WTC11 (cell line): ENCODE measurements around the gene ECHDC3. TPM values are rescaled to one million over a fixed set of nuclear protein-coding genes. Genes with fewer than 3 reads are reported as not detected.

Experiments
- ATAC-seq: fragments of 200-7000 bp; cut with Tn5 transposase; 2 replicates; pipeline ENCODE4 v1.10.0; 2021; ENCODE audit warnings: mild to moderate bottlenecking, moderate library complexity
- CTCF ChIA-PET: fragments of 300-600 bp; sonication (Branson Sonifier 250); formaldehyde crosslinking; loops from one replicate; lab custom pipeline; 2021; ENCODE audit warnings: antibody characterized with exemption; lab: Charles Lee
- POLR2A ChIA-PET: fragments of 350-600 bp; sonication (Branson Sonifier 250); formaldehyde crosslinking; loops from one replicate; lab custom pipeline; 2021; ENCODE audit warnings: antibody characterized with exemption; lab: Charles Lee
- DNase-seq: peaks from one replicate; pipeline ENCODE4 v3.0.0; 2021; ENCODE audit warnings: low spot score
- H3K27ac Mint-ChIP-seq: 2 replicates; pipeline ENCODE4 v1.8.0; 2021; ENCODE audit warnings: mixed read lengths
- H3K27me3 Mint-ChIP-seq: 2 replicates; pipeline ENCODE4 v1.8.0; 2021; ENCODE audit warnings: low read depth, mild to moderate bottlenecking, moderate library complexity, mixed read lengths
- H3K36me3 Mint-ChIP-seq: 2 replicates; pipeline ENCODE4 v1.8.0; 2021; ENCODE audit warnings: mixed read lengths
- H3K4me1 Mint-ChIP-seq: 2 replicates; pipeline ENCODE4 v1.8.0; 2022; ENCODE audit warnings: mixed read lengths
- H3K4me3 Mint-ChIP-seq: 2 replicates; pipeline ENCODE4 v1.8.0; 2021; ENCODE audit warnings: mild to moderate bottlenecking, moderate library complexity, mixed read lengths
- H3K9me3 Mint-ChIP-seq: 2 replicates; pipeline ENCODE4 v1.8.0; 2021; ENCODE audit warnings: mixed read lengths
- ATF6 ChIP-seq: sonication (generic); formaldehyde crosslinking; IDR thresholded peaks from 2 replicates; pipeline ENCODE4 v1.8.1; 2023; ENCODE audit warnings: mild to moderate bottlenecking, missing genetic modification reagents
- CBFB ChIP-seq: sonication (generic); formaldehyde crosslinking; IDR thresholded peaks from 2 replicates; pipeline ENCODE4 v1.8.1; 2022; ENCODE audit warnings: mild to moderate bottlenecking, low read depth, missing genetic modification reagents
- ESRRA ChIP-seq: sonication (generic); formaldehyde crosslinking; IDR thresholded peaks from 2 replicates; pipeline ENCODE4 v1.8.1; 2022; ENCODE audit warnings: mild to moderate bottlenecking, missing genetic modification reagents, borderline replicate concordance
- ETV6 ChIP-seq: sonication (generic); formaldehyde crosslinking; IDR thresholded peaks from 2 replicates; pipeline ENCODE4 v1.8.1; 2022; ENCODE audit warnings: mild to moderate bottlenecking, missing genetic modification reagents
- JUN ChIP-seq: sonication (generic); formaldehyde crosslinking; IDR thresholded peaks from 2 replicates; pipeline ENCODE4 v1.8.0; 2023; ENCODE audit warnings: mild to moderate bottlenecking, missing genetic modification reagents
- NR2C2 ChIP-seq: sonication (generic); formaldehyde crosslinking; IDR thresholded peaks from 2 replicates; pipeline ENCODE4 v1.8.0; 2022; ENCODE audit warnings: mild to moderate bottlenecking, missing genetic modification reagents
- SMAD4 ChIP-seq: sonication (generic); formaldehyde crosslinking; IDR thresholded peaks from 2 replicates; pipeline ENCODE4 v1.8.0; 2022; ENCODE audit warnings: mild to moderate bottlenecking, missing genetic modification reagents
- TEAD1 ChIP-seq: sonication (generic); formaldehyde crosslinking; IDR thresholded peaks from 2 replicates; pipeline ENCODE4 v1.8.0; 2022; ENCODE audit warnings: mild to moderate bottlenecking, missing genetic modification reagents
- TP53 ChIP-seq: sonication (generic); formaldehyde crosslinking; IDR thresholded peaks from 2 replicates; pipeline ENCODE4 v1.8.1; 2023; ENCODE audit warnings: mild to moderate bottlenecking, missing genetic modification reagents
- ZNF121 ChIP-seq: sonication (generic); formaldehyde crosslinking; IDR thresholded peaks from 2 replicates; pipeline ENCODE4 v1.8.0; 2023; ENCODE audit warnings: missing genetic modification reagents
- ZNF219 ChIP-seq: sonication (generic); formaldehyde crosslinking; IDR thresholded peaks from 2 replicates; pipeline ENCODE4 v1.8.0; 2023; ENCODE audit warnings: missing genetic modification reagents, mild to moderate bottlenecking, borderline replicate concordance
- ZNF232 ChIP-seq: sonication (generic); formaldehyde crosslinking; IDR thresholded peaks from 2 replicates; pipeline ENCODE4 v1.8.0; 2022; ENCODE audit warnings: mild to moderate bottlenecking, missing genetic modification reagents
- ZNF263 ChIP-seq: sonication (generic); formaldehyde crosslinking; IDR thresholded peaks from 2 replicates; pipeline ENCODE4 v1.8.1; 2022; ENCODE audit warnings: low read depth, mild to moderate bottlenecking, moderate library complexity, missing genetic modification reagents
- ZNF281 ChIP-seq: sonication (generic); formaldehyde crosslinking; IDR thresholded peaks from 2 replicates; pipeline ENCODE4 v1.8.0; 2023; ENCODE audit warnings: mild to moderate bottlenecking, missing genetic modification reagents
- ZNF317 ChIP-seq: sonication (generic); formaldehyde crosslinking; IDR thresholded peaks from 2 replicates; pipeline ENCODE4 v1.8.1; 2023; ENCODE audit warnings: low read depth, mild to moderate bottlenecking, moderate library complexity, missing genetic modification reagents, borderline replicate concordance
- ZNF396 ChIP-seq: fragments of 250-450 bp; sonication (Bioruptor Pico); IDR thresholded peaks from 2 replicates; pipeline ENCODE4 v1.8.0; 2021; ENCODE audit warnings: mild to moderate bottlenecking, moderate library complexity, borderline replicate concordance
- ZNF671 ChIP-seq: fragments of 250-450 bp; sonication (Bioruptor Pico); IDR thresholded peaks from 2 replicates; pipeline ENCODE4 v1.8.0; 2021; ENCODE audit warnings: mild to moderate bottlenecking
- total RNA-seq: library from RNA; stranded (reverse); gene quantifications from 3 replicates; pipeline ENCODE4 v1.2.3, GENCODE V29; 2021
- TF ChIP-seq, protein P1 (sequence below): sonication (generic); formaldehyde crosslinking; IDR thresholded peaks from 2 replicates; pipeline ENCODE4 v1.8.1; 2023; ENCODE audit warnings: mild to moderate bottlenecking, moderate library complexity, missing genetic modification reagents
- TF ChIP-seq, protein P2 (sequence below): sonication (generic); formaldehyde crosslinking; IDR thresholded peaks from 2 replicates; pipeline ENCODE4 v1.8.0; 2022; ENCODE audit warnings: mild to moderate bottlenecking, missing genetic modification reagents
- TF ChIP-seq, protein P3 (sequence below): sonication (generic); formaldehyde crosslinking; IDR thresholded peaks from 2 replicates; pipeline ENCODE4 v1.8.1; 2022; ENCODE audit warnings: low read depth, mild to moderate bottlenecking, moderate library complexity, missing genetic modification reagents, borderline replicate concordance
- TF ChIP-seq, protein P4 (sequence below): fragments of 200-600 bp; IDR thresholded peaks from 2 replicates; pipeline ENCODE4 v1.8.0; 2022; ENCODE audit warnings: antibody characterized with exemption
- TF ChIP-seq, protein P5 (sequence below): fragments of 250-450 bp; sonication (Bioruptor Pico); IDR thresholded peaks from 2 replicates; pipeline ENCODE4 v1.9.0; 2021; ENCODE audit warnings: mild to moderate bottlenecking
- TF ChIP-seq, protein P6 (sequence below): sonication (generic); formaldehyde crosslinking; IDR thresholded peaks from 2 replicates; pipeline ENCODE4 v1.8.1; 2022; ENCODE audit warnings: low read depth, missing genetic modification reagents, borderline replicate concordance

ECHDC3 gene
- total RNA-seq, 1 experiment from 2014 or later, result 17.1 TPM

DNA sequence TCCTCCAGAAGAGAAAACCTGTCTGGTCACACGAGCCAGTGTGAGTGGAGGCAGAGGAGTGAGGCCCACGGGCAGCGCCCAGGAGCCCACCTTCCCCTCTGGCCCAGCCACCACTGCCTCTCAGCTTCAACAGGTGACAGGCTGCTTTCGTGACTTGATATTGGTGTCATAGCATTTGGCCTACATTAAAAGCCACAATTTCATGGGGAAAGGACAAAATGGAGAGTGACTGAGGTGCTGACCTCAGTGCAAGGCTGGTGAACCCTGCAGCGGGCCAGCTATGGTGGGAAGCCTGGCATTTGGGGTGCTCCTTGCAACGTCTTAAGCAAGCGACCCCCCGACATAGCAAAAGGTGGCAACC is 21.3 kb downstream of the ECHDC3 start:
- Mint-ChIP-seq H3K27me3 (no peaks in the 10 kb centered on the region), H3K36me3 (no peaks in the 10 kb centered on the region), H3K4me3 (no peak overlapping the region), H3K4me1 (no peaks in the 10 kb centered on the region), H3K27ac (no peak overlapping the region), H3K9me3 (no peaks in the 10 kb centered on the region)
- POLR2A ChIA-PET, result no interaction called here
- TF ChIP-seq SMAD4 (no peak), ZNF671 (CRISPR knock-in tag) (no peak), TP53 (CRISPR knock-in tag) (no peak), JUN (CRISPR knock-in tag) (no peak), ZNF219 (CRISPR knock-in tag) (no peak), ZNF396 (no peak), ZNF263 (CRISPR knock-in tag) (no peak), ATF6 (CRISPR knock-in tag) (no peak), ZNF232 (CRISPR knock-in tag) (no peak), ETV6 (CRISPR knock-in tag) (no peak)
- TF ChIP-seq, protein P1, sequence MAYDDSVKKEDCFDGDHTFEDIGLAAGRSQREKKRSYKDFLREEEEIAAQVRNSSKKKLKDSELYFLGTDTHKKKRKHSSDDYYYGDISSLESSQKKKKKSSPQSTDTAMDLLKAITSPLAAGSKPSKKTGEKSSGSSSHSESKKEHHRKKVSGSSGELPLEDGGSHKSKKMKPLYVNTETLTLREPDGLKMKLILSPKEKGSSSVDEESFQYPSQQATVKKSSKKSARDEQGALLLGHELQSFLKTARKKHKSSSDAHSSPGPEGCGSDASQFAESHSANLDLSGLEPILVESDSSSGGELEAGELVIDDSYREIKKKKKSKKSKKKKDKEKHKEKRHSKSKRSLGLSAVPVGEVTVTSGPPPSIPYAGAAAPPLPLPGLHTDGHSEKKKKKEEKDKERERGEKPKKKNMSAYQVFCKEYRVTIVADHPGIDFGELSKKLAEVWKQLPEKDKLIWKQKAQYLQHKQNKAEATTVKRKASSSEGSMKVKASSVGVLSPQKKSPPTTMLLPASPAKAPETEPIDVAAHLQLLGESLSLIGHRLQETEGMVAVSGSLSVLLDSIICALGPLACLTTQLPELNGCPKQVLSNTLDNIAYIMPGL, result no peak
- TF ChIP-seq, protein P2, sequence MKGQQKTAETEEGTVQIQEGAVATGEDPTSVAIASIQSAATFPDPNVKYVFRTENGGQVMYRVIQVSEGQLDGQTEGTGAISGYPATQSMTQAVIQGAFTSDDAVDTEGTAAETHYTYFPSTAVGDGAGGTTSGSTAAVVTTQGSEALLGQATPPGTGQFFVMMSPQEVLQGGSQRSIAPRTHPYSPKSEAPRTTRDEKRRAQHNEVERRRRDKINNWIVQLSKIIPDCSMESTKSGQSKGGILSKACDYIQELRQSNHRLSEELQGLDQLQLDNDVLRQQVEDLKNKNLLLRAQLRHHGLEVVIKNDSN (CRISPR knock-in tag), result no peak
- TF ChIP-seq, protein P3, sequence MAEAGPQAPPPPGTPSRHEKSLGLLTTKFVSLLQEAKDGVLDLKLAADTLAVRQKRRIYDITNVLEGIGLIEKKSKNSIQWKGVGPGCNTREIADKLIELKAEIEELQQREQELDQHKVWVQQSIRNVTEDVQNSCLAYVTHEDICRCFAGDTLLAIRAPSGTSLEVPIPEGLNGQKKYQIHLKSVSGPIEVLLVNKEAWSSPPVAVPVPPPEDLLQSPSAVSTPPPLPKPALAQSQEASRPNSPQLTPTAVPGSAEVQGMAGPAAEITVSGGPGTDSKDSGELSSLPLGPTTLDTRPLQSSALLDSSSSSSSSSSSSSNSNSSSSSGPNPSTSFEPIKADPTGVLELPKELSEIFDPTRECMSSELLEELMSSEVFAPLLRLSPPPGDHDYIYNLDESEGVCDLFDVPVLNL (CRISPR knock-in tag), result no peak
- TF ChIP-seq, protein P4, sequence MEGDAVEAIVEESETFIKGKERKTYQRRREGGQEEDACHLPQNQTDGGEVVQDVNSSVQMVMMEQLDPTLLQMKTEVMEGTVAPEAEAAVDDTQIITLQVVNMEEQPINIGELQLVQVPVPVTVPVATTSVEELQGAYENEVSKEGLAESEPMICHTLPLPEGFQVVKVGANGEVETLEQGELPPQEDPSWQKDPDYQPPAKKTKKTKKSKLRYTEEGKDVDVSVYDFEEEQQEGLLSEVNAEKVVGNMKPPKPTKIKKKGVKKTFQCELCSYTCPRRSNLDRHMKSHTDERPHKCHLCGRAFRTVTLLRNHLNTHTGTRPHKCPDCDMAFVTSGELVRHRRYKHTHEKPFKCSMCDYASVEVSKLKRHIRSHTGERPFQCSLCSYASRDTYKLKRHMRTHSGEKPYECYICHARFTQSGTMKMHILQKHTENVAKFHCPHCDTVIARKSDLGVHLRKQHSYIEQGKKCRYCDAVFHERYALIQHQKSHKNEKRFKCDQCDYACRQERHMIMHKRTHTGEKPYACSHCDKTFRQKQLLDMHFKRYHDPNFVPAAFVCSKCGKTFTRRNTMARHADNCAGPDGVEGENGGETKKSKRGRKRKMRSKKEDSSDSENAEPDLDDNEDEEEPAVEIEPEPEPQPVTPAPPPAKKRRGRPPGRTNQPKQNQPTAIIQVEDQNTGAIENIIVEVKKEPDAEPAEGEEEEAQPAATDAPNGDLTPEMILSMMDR, result no peak
- no peak for DNase-seq
- no peak for ATAC-seq
- CTCF ChIA-PET, result no interaction called here

DNA sequence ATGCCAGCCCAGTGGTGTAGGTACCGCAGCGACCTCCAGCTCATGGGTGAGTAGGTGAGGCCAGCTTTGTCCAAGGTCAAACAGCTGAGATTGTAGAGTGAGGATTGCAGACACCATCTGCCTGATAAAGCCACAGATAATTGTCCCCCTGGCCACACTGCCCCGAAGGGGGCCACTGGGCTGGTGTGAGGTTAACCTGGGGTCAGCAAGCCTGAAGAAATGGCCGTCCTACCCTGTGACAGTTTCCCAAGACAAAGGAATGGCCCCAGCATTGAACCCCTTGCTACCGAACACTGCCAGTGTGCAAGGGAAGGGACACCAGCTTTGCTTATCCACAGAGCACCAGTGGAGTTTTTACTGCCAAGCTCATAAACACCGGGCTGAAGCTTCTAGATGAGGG is 23.0 kb downstream of the ECHDC3 start:
- DNase-seq, result no peak
- POLR2A ChIA-PET, result no interaction called here
- no peaks in the 10 kb centered on the region for H3K9me3 Mint-ChIP-seq
- no peak for TF ChIP-seq ZNF317 (CRISPR knock-in tag)
- TF ChIP-seq ESRRA, result no peak
- no peak for TF ChIP-seq ZNF121
- TF ChIP-seq CBFB (CRISPR knock-in tag), result no peak
- TF ChIP-seq, protein P5, sequence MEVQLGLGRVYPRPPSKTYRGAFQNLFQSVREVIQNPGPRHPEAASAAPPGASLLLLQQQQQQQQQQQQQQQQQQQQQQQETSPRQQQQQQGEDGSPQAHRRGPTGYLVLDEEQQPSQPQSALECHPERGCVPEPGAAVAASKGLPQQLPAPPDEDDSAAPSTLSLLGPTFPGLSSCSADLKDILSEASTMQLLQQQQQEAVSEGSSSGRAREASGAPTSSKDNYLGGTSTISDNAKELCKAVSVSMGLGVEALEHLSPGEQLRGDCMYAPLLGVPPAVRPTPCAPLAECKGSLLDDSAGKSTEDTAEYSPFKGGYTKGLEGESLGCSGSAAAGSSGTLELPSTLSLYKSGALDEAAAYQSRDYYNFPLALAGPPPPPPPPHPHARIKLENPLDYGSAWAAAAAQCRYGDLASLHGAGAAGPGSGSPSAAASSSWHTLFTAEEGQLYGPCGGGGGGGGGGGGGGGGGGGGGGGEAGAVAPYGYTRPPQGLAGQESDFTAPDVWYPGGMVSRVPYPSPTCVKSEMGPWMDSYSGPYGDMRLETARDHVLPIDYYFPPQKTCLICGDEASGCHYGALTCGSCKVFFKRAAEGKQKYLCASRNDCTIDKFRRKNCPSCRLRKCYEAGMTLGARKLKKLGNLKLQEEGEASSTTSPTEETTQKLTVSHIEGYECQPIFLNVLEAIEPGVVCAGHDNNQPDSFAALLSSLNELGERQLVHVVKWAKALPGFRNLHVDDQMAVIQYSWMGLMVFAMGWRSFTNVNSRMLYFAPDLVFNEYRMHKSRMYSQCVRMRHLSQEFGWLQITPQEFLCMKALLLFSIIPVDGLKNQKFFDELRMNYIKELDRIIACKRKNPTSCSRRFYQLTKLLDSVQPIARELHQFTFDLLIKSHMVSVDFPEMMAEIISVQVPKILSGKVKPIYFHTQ (CRISPR knock-in tag), result no peak
- TF ChIP-seq NR2C2 (CRISPR knock-in tag), result no peak
- TF ChIP-seq ZNF281 (CRISPR knock-in tag), result no peak
- TF ChIP-seq, protein P6, sequence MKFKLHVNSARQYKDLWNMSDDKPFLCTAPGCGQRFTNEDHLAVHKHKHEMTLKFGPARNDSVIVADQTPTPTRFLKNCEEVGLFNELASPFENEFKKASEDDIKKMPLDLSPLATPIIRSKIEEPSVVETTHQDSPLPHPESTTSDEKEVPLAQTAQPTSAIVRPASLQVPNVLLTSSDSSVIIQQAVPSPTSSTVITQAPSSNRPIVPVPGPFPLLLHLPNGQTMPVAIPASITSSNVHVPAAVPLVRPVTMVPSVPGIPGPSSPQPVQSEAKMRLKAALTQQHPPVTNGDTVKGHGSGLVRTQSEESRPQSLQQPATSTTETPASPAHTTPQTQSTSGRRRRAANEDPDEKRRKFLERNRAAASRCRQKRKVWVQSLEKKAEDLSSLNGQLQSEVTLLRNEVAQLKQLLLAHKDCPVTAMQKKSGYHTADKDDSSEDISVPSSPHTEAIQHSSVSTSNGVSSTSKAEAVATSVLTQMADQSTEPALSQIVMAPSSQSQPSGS (CRISPR knock-in tag), result no peak
- no peak for TF ChIP-seq TEAD1 (CRISPR knock-in tag)

More for the DNA sequence above, 23.0 kb downstream of the ECHDC3 start:
- Mint-ChIP-seq H3K4me1 (no peaks in the 10 kb centered on the region), H3K4me3 (no peak overlapping the region), H3K27me3 (no peaks in the 10 kb centered on the region), H3K36me3 (no peaks in the 10 kb centered on the region), H3K27ac (no peak overlapping the region)
- CTCF ChIA-PET, result no interaction called here
- no peak for ATAC-seq
